ENCODE results near the gene ANKRD12.

DNA sequence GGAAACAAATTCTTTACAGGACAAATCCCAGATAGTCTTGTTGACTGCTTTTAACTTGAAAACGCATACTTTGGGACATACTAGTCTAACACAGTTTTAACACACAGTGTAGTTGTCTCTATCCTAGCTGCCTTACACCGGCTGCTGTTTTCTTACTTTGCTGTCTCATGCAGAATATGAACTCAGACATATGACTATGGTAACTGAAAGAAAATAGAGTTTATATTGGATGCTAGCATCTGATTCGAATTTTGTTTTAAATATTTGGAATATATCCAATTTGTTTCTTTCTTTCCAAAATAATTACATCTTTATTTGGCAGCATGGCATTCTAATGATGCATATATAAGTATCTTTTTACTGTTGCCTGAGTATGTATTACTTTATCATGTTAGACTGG is 69.8 kb downstream of the ANKRD12 start:
- TF ChIP-seq, protein P1, sequence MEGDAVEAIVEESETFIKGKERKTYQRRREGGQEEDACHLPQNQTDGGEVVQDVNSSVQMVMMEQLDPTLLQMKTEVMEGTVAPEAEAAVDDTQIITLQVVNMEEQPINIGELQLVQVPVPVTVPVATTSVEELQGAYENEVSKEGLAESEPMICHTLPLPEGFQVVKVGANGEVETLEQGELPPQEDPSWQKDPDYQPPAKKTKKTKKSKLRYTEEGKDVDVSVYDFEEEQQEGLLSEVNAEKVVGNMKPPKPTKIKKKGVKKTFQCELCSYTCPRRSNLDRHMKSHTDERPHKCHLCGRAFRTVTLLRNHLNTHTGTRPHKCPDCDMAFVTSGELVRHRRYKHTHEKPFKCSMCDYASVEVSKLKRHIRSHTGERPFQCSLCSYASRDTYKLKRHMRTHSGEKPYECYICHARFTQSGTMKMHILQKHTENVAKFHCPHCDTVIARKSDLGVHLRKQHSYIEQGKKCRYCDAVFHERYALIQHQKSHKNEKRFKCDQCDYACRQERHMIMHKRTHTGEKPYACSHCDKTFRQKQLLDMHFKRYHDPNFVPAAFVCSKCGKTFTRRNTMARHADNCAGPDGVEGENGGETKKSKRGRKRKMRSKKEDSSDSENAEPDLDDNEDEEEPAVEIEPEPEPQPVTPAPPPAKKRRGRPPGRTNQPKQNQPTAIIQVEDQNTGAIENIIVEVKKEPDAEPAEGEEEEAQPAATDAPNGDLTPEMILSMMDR (conservative IDR thresholded peaks at IDR 0.05; ENCODE audit: low read length) = no peak
- no peak for TF ChIP-seq EZH2phosphoT487 (IDR thresholded peaks at IDR 0.05; ENCODE audit: borderline replicate concordance)

Measured in Loucy (cell line).